ENCODE results near the gene PLK5.
A peak's percentile ranks its signal among the peaks of the same experiment; 100 is the strongest.

PLK5 gene

GRCh38 chr19:1487576-1488281 lies 36.1 kb upstream of the PLK5 start:
- no peak for TF ChIP-seq CTCF (IDR thresholded peaks at IDR 0.05; ENCODE audit: low read depth, low read length)
- no peak overlapping the region for H3K4me3 ChIP-seq (ENCODE audit: low read depth, low read length)

- no peak overlapping the region for H3K4me3 ChIP-seq (ENCODE audit: low read depth, low read length)
- TF ChIP-seq CTCF (IDR thresholded peaks at IDR 0.05; ENCODE audit: low read depth, low read length) = no peak
Measured at GRCh38 chr19:1488282-1488601, 35.6 kb upstream of the PLK5 start.

GRCh38 chr19:1489463-1490310 lies 34.2 kb upstream of the PLK5 start:
- peak overlapping the region; percentile 63 for H3K4me3 ChIP-seq (ENCODE audit: low read depth, low read length)
- no peak for TF ChIP-seq CTCF (IDR thresholded peaks at IDR 0.05; ENCODE audit: low read depth, low read length)

GRCh38 chr19:1490311-1491113 lies 33.4 kb upstream of the PLK5 start, which contains the start of gene PCSK4:
Gene PCSK4, minus strand, starts transcription at chr19:1490350. Its CDS starts 4 bp downstream, at chr19:1490346.
- peak within 1 kb of the TSS; percentile 63 for H3K4me3 ChIP-seq (ENCODE audit: low read depth, low read length)
- no peak for TF ChIP-seq CTCF (IDR thresholded peaks at IDR 0.05; ENCODE audit: low read depth, low read length)

GRCh38 chr19:1491114-1491848 lies 32.6 kb upstream of the PLK5 start, which contains the start of gene REEP6:
Gene REEP6, plus strand, starts transcription at chr19:1491181. Its CDS starts 89 bp downstream, at chr19:1491270.
- TF ChIP-seq CTCF (IDR thresholded peaks at IDR 0.05; ENCODE audit: low read depth, low read length) = no peak
- H3K4me3 ChIP-seq (ENCODE audit: low read depth, low read length) = peak within 1 kb of the TSS; percentile 63

- H3K4me3 ChIP-seq (ENCODE audit: low read depth, low read length) = no peak overlapping the region
- TF ChIP-seq CTCF (IDR thresholded peaks at IDR 0.05; ENCODE audit: low read depth, low read length) = no peak
Measured at GRCh38 chr19:1491849-1492170, 32.1 kb upstream of the PLK5 start.
